Occipital lobe (tissue), 2 donors: ENCODE measurements around the gene RAI2. TPM values are rescaled to one million over a fixed set of nuclear protein-coding genes. Genes with fewer than 3 reads are reported as not detected.

ENCODE experiments used
- DNase-seq: peaks from one replicate; lab custom pipeline; 2025; lab: John Stamatoyannopoulos, UW
- total RNA-seq: library from RNA; depleted of rRNA; stranded (reverse); fragments of >200 nt; gene quantifications from one replicate; pipeline ENCODE4 v1.2.3, GENCODE V29; 2014

Gene RAI2
- total RNA-seq, 1 donor from 2014 or later, result 3.1 TPM

DNA sequence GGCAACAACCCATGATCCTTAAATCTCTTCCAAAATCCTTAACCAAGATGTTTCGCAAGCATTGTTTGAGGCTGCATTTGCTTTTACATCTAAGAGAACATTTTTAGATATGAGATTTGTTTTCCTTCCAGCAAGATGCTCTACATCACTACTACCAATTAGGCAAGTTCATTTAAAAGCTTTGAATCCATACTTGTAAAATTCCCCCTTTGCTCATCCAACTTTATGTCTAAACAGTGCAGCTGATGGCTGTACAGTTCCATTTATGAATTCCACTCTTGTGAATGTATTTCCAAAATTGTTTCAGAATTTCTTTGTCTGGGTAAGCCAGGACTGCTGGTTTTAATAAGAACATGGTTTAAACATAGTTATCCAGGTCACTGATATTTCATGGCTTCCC is 31.5 kb downstream of the RAI2 start:
- no peak for DNase-seq

DNA sequence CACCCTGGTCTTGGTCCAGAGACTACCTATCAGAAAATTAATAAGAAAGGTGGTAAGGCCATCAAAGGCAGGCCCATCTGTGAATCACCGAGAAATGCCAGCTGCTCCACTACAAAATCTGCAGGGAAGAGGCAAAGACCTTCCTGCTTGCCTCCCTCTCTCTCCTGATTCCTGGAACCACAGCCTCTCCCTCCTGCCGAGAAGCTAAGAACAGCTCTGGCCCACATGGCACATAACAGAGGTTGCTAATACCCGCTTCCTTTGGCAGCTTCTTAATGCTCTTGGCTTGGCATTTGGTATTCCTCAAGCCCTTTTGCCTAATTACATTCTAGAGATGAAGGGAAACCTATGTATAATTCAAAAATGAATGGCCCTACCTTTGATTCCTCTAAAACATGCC is 32.9 kb downstream of the RAI2 start:
- DNase-seq, result no peak

DNA sequence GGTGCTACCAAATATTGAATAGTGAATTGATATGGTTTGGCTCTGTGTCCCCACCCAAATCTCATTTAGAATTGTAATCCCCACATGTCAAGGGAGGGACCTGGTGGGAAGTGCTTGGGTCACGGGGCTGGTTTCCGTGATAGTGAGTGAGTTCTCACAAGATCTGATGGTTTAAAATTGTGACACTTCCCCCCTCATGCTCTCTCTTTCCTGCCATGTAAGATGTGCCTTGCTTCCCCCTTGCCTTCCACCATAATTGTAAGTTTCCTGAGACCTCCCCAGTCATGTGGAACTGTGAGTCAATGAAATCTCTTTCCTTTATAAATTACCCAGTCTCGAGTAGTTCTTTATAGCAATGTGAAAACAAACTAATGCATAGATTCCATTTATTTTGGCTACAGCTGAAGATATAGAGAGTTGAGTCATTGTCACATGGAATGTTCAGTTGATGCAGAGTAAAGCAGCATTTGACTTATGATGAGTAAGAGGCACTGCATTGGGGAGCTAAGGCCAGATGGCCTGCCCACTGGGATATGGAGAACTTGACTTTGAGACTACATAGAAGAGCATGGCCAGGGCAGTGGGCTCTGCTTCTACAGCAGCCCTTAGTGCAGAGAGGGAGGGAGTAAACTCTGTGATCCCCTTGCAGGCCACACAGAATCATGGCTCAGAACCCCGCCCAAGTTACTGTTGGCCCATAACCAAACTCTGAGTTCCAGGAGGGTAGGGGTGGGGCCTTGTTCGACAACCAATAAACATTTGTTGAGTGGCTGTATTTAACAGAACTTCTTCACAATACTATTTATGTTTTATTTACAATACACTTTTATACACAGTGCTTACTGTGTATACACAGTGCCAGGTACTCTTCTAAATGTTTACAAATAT is 34.2 kb downstream of the RAI2 start:
- DNase-seq, result no peak

DNA sequence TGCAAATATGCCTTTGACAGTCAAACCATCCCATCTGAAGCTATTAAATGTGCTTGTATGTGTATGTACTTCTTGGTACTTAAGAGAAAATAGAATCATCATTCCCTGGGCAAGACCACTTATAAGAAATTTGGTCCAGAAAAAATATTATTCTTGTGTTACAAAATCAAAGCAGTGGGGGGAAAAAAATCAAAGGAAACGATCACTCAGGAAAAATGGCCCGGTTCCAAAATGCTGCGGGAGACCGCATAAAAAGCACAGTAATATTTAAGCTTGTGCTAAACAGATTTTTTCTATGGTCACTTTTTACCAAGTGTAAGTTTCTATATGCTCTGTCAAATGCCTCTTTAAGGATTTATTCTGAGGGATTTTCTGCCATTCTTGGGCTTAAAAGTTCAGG is 36.1 kb downstream of the RAI2 start:
- DNase-seq, result no peak

DNA sequence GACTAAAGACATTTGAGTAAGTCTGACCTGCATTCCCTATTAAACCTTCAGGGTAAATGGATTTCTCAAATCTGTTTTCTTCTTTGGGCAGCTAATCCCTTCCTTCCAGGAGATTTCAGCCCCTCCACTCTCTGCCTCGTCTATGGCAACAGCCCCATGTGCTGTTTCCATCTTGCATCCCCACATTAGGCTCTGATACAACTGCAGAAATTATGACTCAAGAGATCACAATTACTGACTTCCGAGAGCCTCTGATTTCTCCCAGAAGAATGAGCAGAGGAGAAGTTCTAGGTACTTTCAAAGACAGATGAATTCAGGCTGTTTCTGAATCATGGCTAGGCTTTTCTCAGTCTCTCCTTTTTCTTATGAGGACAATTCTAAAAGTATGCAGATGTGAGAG is 38.7 kb downstream of the RAI2 start:
- no peak for DNase-seq

DNA sequence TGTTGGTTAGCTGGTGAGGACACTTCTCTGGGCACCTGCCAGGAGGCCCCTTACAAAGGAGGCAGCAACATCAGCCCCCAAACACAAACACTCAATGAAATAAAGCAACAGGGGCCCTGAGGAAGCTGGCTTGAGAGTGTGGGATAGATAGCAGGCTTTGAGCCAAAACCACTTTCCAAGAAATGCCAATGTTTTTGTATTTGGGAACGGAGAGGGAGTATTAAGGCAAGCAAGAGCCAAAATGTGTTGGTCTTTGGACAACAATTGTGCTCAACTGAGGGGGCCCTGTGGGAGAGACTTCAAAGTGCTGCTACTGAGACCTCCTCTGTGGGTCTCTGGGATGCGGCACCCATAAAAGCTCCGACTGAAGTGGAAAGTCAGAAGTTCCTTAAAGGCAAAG is 41.0 kb downstream of the RAI2 start:
- DNase-seq, result no peak

DNA sequence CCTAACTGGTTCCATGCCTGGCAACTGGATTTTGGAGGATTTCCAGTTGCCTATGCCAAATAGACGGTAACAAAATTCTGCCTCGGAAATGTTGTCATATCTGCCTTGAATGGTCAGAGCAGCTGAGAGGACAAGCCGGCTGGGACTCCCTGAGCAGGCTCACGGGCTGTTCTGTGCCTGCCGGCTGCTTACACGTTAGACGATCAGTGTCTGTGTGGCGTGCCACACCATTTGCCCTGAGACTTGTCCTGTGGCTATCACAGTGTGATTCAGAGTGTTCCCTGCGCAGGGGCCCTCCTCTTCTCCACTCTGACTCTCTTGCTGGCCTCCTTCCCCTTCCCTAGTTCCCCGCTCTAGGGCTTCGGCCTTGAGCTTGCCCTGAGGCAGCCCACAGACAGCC is 42.4 kb downstream of the RAI2 start:
- no peak for DNase-seq

DNA sequence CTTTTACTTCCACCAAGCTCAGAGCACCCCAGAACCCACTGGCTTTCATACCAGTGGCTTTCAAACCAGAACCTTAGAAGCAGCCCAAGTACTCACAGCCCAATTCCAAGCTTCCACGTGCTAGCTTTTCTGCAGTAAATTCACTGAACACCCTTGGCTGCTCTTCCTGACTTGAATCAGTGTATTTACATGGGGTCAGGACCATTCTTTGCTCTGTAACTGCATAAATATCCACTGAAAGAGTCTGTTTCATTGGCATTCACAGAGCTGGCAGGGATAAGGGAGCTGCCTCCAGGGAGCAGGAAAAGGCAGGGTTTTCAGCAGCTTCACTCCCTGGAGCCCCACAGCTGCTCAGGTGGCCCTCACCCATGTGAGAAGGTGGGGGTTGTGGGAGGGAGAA is 43.8 kb downstream of the RAI2 start:
- no peak for DNase-seq

DNA sequence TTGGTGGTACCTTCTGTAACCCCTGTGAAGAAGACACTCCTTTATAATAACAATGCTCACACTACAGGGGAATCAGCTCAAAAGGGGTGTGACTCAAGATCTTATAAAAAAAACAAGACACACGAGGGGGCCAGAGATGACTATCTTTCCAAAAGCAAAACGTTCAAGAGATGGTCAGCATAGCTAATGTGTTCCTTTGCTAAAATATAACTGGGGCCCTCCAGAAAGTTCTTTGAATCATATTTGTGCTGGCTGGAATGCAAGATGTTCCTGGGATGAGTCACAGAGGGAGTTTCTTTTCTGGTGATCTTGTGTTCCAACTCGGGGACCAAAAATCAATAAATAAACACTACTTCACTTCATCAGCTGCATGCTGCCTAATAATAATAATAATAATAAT is 46.5 kb downstream of the RAI2 start:
- DNase-seq, result no peak

DNA sequence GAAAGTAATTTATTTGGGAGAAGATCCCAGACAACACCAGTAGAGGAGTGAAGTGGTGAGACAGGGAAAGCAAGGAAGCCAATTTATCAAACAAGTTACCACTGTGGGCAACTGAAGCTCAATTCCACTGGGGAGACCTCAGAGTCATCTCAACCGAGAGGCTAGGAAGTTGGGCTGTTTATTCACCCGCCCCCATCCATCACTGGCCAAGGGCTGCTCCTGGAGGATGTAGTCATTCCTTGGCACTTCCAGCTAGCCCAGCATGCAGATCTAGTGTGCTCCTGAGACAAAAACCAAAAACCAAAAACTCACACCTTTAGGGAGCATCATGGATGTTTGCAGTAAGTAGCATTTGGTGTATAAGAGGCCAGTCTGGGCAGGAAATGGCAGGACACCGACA is 47.0 kb downstream of the RAI2 start:
- DNase-seq, result no peak

DNA sequence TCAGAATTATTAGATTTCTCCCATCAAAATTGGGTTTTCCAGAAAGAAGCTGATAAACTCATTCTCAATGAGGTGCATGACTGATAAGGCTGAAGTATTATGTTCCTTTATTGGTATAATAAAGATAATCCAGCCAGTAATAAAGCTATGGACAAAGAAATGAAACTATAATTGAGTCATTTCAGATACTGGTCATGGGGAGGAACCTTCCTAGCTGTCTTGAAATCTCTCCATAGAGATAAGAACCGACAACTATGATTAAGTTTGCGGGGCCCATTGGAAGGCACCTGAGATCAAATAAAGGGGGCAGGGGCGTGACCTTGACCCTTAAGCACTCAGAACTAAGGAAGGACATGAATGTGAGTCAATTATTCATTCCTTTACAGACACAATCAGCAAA is 47.8 kb downstream of the RAI2 start:
- no peak for DNase-seq

DNA sequence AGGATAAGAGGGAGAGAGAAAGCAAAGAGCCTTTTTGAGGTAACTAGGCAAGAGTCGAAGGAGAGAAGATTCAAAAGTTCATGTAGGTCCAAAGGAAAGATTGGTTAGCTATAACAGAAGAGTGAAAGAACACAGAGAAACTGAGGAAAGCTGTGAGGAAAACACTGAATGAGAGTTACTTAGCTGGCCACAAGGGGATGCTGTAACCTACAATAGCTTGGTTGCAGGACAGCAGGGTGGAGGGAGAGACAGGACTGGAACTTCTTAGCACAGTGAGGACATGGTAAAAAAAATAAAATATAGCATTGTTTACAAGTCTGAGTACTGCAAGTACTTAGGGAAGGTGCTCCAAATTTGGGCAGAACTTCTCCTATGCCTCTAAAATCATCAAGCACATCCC is 48.3 kb downstream of the RAI2 start:
- no peak for DNase-seq

DNA sequence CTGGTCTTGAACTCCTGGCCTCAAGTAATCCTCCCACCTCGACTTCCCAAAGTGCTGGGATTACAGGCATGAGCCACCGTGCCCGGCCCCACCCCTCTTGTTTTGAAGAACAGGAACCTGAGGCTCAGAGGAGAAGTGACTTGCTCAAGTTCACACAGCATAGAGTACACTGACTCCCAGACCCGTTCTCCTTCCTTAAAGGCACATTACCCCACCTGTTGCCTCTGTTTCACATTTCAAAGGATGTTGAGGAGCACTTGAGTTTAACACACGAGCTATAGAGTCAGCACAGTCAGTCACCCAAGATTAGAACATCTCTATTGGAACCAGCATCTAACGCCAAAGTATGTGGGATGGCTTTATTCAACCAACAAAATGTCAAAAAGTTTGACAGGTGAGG is 51.1 kb downstream of the RAI2 start:
- DNase-seq, result no peak

DNA sequence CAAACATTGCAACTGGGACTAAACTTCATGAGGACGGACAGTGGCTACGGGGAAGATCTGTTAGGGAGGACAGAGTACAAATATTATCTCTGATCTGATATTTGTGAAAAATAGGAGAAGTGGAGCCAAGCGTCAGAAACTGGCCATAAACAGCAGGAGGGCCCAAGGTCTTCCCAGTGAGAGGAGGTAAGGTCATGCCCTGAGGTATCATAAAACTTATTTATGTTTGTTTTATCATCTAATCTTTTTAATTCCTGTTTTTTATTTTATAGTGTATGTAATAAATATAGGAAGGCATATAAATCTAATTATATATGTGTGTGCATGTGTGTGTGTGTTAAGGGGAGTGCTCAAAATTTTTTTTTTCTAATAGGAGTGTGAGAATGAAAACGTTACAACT is 51.8 kb downstream of the RAI2 start:
- no peak for DNase-seq

DNA sequence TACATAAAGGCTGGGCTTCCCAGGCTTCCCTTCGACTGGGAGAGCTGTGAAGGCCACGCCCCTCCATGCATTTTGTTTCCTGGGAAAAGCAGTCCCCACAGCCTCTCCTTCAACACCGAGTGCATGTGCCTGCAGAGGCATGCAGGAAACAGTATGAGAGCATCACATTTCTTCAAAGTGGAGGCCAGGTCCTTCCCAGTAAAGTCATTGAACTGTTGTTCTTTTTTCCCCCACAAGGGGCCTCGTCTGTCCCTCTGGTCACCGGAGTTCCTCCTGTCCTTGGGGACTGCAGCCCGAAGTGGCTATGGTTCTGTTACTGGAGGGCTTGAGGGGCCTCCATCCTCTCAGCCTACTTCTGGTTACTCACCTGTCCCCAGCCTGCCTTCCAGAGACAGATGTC is 56.0 kb downstream of the RAI2 start:
- DNase-seq, result no peak

DNA sequence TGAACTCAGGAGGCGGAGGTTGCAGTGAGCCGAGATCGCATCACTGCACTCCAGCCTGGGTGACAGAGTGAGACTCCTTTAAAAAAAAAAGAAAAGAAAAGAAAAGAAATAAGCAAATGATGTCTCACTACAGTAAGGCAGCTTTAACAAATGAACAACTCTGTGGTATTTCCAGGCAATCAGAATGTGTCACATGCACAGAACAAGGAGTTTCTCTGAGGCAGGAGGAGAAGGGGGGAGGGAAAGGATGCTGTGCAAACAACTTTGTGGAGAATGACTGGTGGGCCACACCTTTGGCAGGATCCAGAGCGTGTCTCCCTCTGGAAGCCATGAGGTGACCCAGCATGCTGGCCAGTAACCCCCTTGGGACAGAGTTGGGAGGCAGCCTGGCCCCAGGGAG is 57.6 kb downstream of the RAI2 start:
- no peak for DNase-seq

DNA sequence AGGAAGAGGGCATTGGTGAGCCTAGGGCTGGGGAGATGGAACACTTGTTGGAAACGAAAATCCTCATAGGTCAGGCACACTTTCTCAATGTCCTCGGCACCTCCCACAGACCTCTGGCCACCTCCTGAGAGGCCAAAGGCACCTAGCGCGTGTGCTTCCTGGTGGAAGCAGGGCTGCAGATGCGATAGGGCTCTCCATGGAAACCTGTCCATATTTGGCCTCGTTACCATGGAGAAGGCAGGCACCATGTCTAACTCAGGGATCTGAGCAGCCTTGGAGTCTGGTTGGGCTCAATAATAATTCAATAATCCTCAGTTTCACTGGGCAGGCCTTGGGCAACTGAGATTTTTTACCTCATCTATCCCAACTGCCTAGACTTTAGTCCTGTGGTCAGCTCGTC is 58.3 kb downstream of the RAI2 start:
- no peak for DNase-seq

DNA sequence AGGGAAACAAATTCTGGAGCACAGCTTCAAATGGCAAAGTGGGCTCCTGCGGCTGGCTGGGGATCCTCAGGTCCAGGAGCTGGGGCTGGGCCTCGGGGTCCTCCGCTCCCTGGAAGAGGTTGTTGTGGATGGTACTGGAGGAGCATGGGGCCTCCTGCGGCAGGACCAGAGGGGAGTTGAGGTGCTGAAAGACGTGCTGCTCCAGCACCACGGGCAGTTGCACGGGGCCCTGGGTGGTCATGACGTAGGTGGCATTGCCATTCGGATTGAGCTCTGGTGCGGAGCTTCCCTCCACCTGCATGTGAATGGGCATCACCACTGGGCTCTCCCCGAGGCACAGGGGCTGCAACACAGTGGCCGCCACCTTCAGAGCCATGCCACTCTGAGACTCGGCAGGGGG is 59.7 kb downstream of the RAI2 start:
- no peak for DNase-seq

DNA sequence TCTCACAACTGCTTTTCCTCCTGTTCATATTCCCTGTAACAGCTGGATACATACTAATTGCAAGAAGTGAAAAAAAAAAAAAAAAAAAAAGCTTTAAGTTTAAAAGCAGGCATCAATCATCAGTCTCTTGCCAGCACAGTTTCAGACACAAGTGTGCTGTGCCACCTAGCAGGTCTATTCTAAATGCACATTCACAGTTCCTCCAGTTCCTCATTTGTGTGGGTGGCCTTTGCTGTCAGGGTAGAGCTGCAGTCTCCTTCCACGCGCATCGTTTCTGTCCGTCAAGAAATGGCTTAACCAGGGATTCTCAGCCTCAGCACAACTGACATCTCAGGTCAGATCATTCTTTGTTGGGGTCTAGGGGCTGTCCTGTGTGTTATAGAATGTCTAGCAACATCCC is 62.2 kb downstream of the RAI2 start:
- DNase-seq, result no peak

DNA sequence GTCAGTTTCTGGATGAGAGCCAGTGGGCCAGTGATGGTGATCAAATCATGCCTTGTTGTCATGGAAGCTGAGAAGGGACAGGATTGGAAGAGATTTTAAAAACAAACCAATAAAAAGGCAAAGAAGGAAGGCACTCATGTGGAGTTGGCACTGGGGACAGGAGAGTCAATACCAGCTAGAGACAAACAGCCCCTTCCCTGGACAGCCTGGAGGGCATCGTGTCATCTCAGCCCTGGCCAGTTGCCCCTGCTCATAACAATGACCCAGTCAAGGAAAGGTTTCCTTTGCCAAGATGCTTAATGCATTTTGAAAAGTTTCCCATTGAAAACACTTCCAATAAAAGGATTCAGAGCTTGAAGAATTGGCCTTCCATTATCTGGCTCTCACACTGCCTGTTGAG is 68.3 kb downstream of the RAI2 start:
- no peak for DNase-seq

DNA sequence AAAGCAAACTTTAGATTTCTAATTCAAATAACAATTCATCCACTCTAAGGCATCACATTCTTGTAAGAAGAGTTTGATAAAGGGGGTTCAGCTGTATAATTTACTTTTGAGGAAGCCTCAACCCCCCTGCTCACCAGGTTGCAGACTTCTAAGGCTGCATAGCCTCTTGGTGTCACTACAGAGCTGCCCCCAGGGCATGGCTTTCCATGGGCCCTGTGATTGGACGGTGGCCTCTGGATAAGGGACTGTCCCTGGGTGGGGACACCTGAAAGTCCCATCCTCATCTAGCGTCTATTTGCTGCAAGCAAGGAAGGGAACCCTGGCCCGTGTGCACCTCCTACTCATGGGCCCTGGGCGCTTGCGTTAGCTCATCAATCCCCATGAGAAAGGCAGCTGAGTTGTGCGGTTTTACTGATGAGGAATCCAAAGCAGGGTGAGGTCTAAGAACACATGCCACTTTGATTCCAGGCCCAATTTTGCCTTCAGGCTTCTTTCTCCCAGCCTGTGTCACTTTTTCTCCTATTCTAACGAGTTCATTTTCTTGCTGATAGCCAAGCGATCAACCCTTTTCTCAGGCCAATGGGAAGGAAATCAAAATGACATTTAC is 72.0 kb downstream of the RAI2 start:
- DNase-seq, result no peak

DNA sequence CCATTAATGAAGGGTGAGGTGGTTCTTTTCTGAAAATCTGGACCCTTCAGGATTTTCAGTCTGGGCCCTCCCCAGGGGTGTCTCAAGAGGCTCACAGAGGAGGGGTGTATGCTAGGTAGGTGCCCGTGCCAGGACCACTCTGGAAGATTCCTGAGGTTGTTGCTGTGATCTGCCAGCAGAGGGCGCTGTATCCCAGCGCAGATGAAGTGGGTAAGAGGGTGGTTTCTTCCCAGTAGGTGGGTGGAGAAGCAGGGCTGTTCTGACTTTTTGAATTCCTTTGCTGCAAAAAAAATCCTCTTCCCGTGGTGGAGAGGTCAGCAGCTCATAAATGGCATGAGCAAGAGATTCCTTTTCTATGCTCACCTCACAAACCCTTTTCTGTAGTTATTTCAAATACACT is 72.7 kb downstream of the RAI2 start:
- peak; percentile 3 for DNase-seq

DNA sequence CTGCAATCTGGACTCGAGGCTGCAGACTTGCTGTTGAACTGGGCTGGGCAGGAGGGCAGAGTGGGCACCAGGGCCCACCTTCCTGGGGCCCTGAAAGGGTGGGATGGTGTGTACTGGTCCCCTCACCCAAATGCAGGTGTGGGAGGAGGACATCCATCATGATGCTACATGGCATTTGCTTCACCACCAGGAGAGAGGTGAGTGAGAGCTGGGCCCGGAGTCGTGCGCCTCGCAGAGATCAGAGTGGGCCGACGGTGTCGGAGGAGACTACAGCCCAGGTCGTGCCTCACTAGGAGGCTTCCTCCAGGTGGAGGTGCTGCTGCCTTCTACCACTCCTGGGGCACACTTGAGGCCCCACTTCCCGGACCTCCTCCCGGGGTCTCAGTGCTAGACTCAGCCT is 73.5 kb downstream of the RAI2 start:
- no peak for DNase-seq
